Measurements from ENCODE around the gene TMEM131. TPM values are rescaled to one million over a fixed set of nuclear protein-coding genes. Genes with fewer than 3 reads are reported as not detected.

TMEM131 gene
- total RNA-seq, 1 donor from 2014 or later = 59.4 TPM

DNA sequence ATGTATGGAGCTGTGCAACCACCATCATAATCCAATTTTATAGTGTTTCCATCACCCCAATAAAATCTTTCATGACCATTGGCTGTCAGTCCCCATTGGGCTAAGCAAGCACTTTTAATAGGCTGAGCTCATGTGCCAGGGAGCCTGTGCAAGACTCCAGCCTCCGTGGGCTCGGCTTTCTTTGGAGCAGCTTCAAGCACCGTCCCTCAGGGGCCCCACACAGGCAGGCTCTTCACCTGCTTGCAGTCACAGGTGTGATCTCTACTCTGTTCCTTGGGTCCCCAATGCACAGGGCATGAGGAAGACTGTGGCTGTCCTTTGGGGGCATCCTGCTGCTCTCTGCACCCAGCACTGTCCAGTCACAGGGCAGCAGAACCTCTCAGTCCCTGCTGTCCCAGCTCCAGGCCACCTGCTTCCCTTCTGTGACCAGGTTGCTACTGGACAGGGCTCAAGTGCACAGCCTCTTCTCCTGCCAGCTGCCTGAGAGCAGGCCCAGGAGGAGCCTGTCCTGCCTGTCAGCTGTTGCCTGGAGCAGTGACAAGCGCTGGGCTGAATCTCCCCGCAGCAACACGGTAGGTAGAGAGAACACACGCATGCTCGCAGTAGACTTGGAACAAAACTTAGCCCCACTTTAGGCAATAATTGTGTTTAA lies 40.7 kb upstream of the TMEM131 start:
- H3K79me2 ChIP-seq (ENCODE audit: low read depth) = no peaks in the 10 kb centered on the region
- H3K9ac ChIP-seq = no peak overlapping the region
- no peak overlapping the region for H2AFZ ChIP-seq (replicated peaks)
- Mint-ChIP-seq H3K27me3 (ENCODE audit: insufficient read depth, low read depth) (peaks cover 4% of the 10 kb centered on the region), H3K27ac (no peak overlapping the region), H3K4me1 (peaks cover 6% of the 10 kb centered on the region), H3K36me3 (no peaks in the 10 kb centered on the region), H3K9me3 (no peaks in the 10 kb centered on the region), H3K4me3 (no peak overlapping the region)
- H3K9me3 ChIP-seq (ENCODE audit: low read depth) = no peaks in the 10 kb centered on the region
- H3K36me3 ChIP-seq = no peaks in the 10 kb centered on the region
- no peaks in the 10 kb centered on the region for H4K20me1 ChIP-seq (ENCODE audit: low read depth)
- H3K27ac ChIP-seq = no peak overlapping the region
- no peaks in the 10 kb centered on the region for H3F3A ChIP-seq (ENCODE audit: low read depth)
- peaks cover 12% of the 10 kb centered on the region for H3K4me1 ChIP-seq
- H3K27me3 ChIP-seq = no peaks in the 10 kb centered on the region
- no peak for DNase-seq (ENCODE audit: low spot score)
- no peak overlapping the region for H3K4me2 ChIP-seq
- TF ChIP-seq EZH2phosphoT487 (IDR thresholded peaks at IDR 0.05) (no peak), EZH2 (IDR thresholded peaks at IDR 0.05) (no peak)
- TF ChIP-seq, protein P1, sequence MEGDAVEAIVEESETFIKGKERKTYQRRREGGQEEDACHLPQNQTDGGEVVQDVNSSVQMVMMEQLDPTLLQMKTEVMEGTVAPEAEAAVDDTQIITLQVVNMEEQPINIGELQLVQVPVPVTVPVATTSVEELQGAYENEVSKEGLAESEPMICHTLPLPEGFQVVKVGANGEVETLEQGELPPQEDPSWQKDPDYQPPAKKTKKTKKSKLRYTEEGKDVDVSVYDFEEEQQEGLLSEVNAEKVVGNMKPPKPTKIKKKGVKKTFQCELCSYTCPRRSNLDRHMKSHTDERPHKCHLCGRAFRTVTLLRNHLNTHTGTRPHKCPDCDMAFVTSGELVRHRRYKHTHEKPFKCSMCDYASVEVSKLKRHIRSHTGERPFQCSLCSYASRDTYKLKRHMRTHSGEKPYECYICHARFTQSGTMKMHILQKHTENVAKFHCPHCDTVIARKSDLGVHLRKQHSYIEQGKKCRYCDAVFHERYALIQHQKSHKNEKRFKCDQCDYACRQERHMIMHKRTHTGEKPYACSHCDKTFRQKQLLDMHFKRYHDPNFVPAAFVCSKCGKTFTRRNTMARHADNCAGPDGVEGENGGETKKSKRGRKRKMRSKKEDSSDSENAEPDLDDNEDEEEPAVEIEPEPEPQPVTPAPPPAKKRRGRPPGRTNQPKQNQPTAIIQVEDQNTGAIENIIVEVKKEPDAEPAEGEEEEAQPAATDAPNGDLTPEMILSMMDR (IDR thresholded peaks at IDR 0.05) = no peak
- H3K4me3 ChIP-seq = no peak overlapping the region

DNA sequence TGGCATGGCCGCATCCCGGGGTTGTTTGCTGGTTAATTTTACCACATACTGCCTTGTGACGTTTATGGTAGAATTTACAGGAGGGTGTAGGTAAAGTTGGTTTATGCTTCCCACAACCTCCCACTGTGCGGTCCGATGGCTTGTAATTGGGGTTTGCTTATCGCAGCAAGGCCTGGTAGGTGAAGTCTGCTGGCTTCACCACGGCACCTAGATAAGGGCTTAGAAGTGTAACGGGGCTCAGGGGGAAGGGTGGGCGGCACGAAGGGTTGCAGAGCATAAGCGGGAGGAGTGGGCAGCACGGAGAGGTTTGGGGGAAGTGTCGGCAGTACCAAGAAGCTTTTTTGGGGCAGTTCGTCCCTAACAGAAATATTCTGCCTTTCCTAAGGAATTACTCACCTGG lies 39.0 kb upstream of the TMEM131 start:
- Histone ChIP-seq H3K4me2 (no peak overlapping the region), H3K27ac (no peak overlapping the region), H3K9me3 (ENCODE audit: low read depth) (no peaks in the 10 kb centered on the region), H3K36me3 (no peaks in the 10 kb centered on the region), H4K20me1 (ENCODE audit: low read depth) (no peaks in the 10 kb centered on the region), H3K9ac (no peak overlapping the region), H3K27me3 (no peaks in the 10 kb centered on the region), H3F3A (ENCODE audit: low read depth) (no peaks in the 10 kb centered on the region), H3K4me1 (peaks cover 12% of the 10 kb centered on the region), H3K4me3 (no peak overlapping the region), H2AFZ (replicated peaks) (peak overlapping the region; percentile 42), H3K79me2 (ENCODE audit: low read depth) (no peaks in the 10 kb centered on the region)
- H3K9me3 Mint-ChIP-seq = no peaks in the 10 kb centered on the region
- DNase-seq (ENCODE audit: low spot score) = no peak
- peaks cover 6% of the 10 kb centered on the region for H3K4me1 Mint-ChIP-seq
- no peaks in the 10 kb centered on the region for H3K36me3 Mint-ChIP-seq
- H3K27me3 Mint-ChIP-seq (ENCODE audit: insufficient read depth, low read depth) = peaks cover 4% of the 10 kb centered on the region
- H3K4me3 Mint-ChIP-seq = no peak overlapping the region
- TF ChIP-seq EZH2phosphoT487 (IDR thresholded peaks at IDR 0.05) (no peak), EZH2 (IDR thresholded peaks at IDR 0.05) (no peak)
- TF ChIP-seq, protein P1 (IDR thresholded peaks at IDR 0.05) = no peak
- H3K27ac Mint-ChIP-seq = no peak overlapping the region

DNA sequence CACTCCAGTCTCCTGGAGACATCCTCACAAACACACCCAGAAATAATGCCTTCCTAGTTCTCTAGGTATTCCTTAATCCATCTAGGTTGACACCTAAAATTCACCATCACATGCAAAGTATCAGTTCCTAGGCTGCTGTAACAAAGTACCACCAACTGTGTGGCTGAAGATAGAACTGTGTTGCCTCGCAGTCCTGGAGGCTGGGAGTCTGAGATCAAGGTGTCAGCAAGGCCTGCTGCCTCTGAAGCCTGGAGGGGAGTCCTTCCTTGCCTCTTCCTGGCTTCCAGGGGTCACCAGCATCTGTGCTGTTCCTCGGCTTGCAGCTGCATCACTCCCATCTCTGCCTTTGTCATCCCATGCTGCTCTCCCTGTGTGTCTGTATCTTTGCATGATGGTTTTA lies 36.3 kb upstream of the TMEM131 start:
- no peak overlapping the region for H3K27ac ChIP-seq
- Mint-ChIP-seq H3K36me3 (no peaks in the 10 kb centered on the region), H3K27ac (no peak overlapping the region), H3K27me3 (ENCODE audit: insufficient read depth, low read depth) (peaks cover 4% of the 10 kb centered on the region), H3K4me3 (no peak overlapping the region), H3K9me3 (no peaks in the 10 kb centered on the region), H3K4me1 (peaks cover 16% of the 10 kb centered on the region)
- TF ChIP-seq EZH2phosphoT487 (IDR thresholded peaks at IDR 0.05) (no peak), EZH2 (IDR thresholded peaks at IDR 0.05) (no peak)
- TF ChIP-seq, protein P1 (IDR thresholded peaks at IDR 0.05) = no peak
- H3K27me3 ChIP-seq = no peaks in the 10 kb centered on the region
- H3K9me3 ChIP-seq (ENCODE audit: low read depth) = no peaks in the 10 kb centered on the region
- no peak overlapping the region for H3K4me2 ChIP-seq
- H4K20me1 ChIP-seq (ENCODE audit: low read depth) = no peaks in the 10 kb centered on the region
- no peak overlapping the region for H3K4me3 ChIP-seq
- H3K4me1 ChIP-seq = peaks cover 31% of the 10 kb centered on the region
- H3F3A ChIP-seq (ENCODE audit: low read depth) = peaks cover 15% of the 10 kb centered on the region
- no peak for DNase-seq (ENCODE audit: low spot score)
- H2AFZ ChIP-seq (replicated peaks) = no peak overlapping the region
- H3K79me2 ChIP-seq (ENCODE audit: low read depth) = no peaks in the 10 kb centered on the region
- H3K36me3 ChIP-seq = no peaks in the 10 kb centered on the region
- no peak overlapping the region for H3K9ac ChIP-seq
